Psoas muscle (tissue), 8 donors: Measurements from ENCODE around the gene MAPT. TPM values are rescaled to one million over a fixed set of nuclear protein-coding genes. Genes with fewer than 3 reads are reported as not detected.

Experiments
- ATAC-seq, 4 donors: fragments of 200-7000 bp; cut with Tn5 transposase; one replicate each; pipeline ENCODE4 v1.9.1; 2020; ENCODE audit warnings: moderate library complexity in 3 of 4, mild to moderate bottlenecking in 2 of 4
- DNase-seq, 2 donors: peaks; one replicate each; pipeline ENCODE4 v3.0.0-alpha.2; 2020
- H3K27ac ChIP-seq: fragments of 200-600 bp; one replicate; pipeline ENCODE4 v1.8.0; 2022
- H3K27me3 ChIP-seq, 3 donors: fragments of 200-600 bp in 1 of 3; one replicate each; pipeline versions ENCODE4 v1.6.1 to v1.8.0; 2013 to 2022; ENCODE audit warnings: low read length in 2 of 3, mild to moderate bottlenecking in 2 of 3, moderate library complexity in 1 of 3; ENCODE audit not compliant: insufficient read depth in 3 of 3
- H3K36me3 ChIP-seq, 2 donors: fragments of 200-600 bp in 1 of 2; one replicate each; pipeline versions ENCODE4 v1.6.1 to v1.8.0; 2013 to 2022; ENCODE audit warnings: low read depth in 1 of 2, mild to moderate bottlenecking in 1 of 2, moderate library complexity in 1 of 2; ENCODE audit not compliant: insufficient read depth in 1 of 2
- H3K4me1 ChIP-seq: fragments of 200-600 bp; one replicate; pipeline ENCODE4 v1.8.0; 2022
- H3K4me3 ChIP-seq: fragments of 200-600 bp; one replicate; pipeline ENCODE4 v1.8.0; 2022; ENCODE audit warnings: mild to moderate bottlenecking
- H3K9me3 ChIP-seq: fragments of 200-600 bp; one replicate; pipeline ENCODE4 v1.8.0; 2022
- WGBS, 3 donors: extraction: QIAGEN DNeasy Blood & Tissue Kit; methylation state at CpG; one replicate each; pipeline versions ENCODE4 v1.1.6 to v1.1.7; 2013; 5-methylcytosine and 5-hydroxymethylcytosine counted together
- intact Hi-C, 2 donors: fragments of 100-400 bp; cut with DNase I; formaldehyde crosslinking; loops; one replicate each; pipeline versions ENCODE4 v1.11.0 to v1.14.2; 2022
- polyA plus RNA-seq, 3 donors: library from polyadenylated mRNA; stranded (reverse); fragments of 200-250 nt; gene quantifications; one replicate each; pipeline ENCODE4 v1.2.3, GENCODE V29; 2013
- total RNA-seq, 4 donors: library from RNA; stranded (reverse); fragmentation: NEBNext Ultra II Directional in 2 of 4; extraction: Animal tissue kit (Norgen Biotek cat#: 25700) in 2 of 4; gene quantifications; one replicate each; pipeline versions ENCODE4 v1.2.1 to v1.2.4, GENCODE V29; 2021 to 2023
- TF ChIP-seq, protein P1 (sequence below): fragments of 200-600 bp; IDR thresholded peaks from one replicate; pipeline ENCODE4 v1.8.0; 2022; ENCODE audit warnings: antibody characterized with exemption
- donor health status: healthy with polysubstance abuse.
- donor health status: DM: no; HTN: no; CAD: no; lungs with moderate emphysema.
- donor health status: Bipolar disorder and iron deficiency.
- donor health status: healthy.
- donor health status: DM: yes; HTN: yes; CAD: no.
- donor health status: DM: no; HTN: no; CAD: no.
- donor health status: DM: no; HTN: no; CAD: no.
- donor health status: DM: yes; HTN: yes; CAD: no.

Gene MAPT
- total and polyA plus RNA-seq, 7 donors: 16.0 to 253 (median 104) TPM

DNA sequence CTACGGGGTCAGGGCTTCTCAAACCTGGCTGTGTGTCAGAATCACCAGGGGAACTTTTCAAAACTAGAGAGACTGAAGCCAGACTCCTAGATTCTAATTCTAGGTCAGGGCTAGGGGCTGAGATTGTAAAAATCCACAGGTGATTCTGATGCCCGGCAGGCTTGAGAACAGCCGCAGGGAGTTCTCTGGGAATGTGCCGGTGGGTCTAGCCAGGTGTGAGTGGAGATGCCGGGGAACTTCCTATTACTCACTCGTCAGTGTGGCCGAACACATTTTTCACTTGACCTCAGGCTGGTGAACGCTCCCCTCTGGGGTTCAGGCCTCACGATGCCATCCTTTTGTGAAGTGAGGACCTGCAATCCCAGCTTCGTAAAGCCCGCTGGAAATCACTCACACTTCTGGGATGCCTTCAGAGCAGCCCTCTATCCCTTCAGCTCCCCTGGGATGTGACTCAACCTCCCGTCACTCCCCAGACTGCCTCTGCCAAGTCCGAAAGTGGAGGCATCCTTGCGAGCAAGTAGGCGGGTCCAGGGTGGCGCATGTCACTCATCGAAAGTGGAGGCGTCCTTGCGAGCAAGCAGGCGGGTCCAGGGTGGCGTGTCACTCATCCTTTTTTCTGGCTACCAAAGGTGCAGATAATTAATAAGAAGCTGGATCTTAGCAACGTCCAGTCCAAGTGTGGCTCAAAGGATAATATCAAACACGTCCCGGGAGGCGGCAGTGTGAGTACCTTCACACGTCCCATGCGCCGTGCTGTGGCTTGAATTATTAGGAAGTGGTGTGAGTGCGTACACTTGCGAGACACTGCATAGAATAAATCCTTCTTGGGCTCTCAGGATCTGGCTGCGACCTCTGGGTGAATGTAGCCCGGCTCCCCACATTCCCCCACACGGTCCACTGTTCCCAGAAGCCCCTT is 115.6 kb downstream of the MAPT start:
- Histone ChIP-seq H3K27ac (no peak overlapping the region), H3K4me1 (peaks cover 11% of the 10 kb centered on the region), H3K9me3 (no peaks in the 10 kb centered on the region), H3K36me3 (peaks cover 0 to 46% of the 10 kb centered on the region in 2 donors), H3K4me3 (no peak overlapping the region), H3K27me3 (no peaks in the 10 kb centered on the region)
- intact Hi-C loops: no loop called here
- TF ChIP-seq, protein P1, sequence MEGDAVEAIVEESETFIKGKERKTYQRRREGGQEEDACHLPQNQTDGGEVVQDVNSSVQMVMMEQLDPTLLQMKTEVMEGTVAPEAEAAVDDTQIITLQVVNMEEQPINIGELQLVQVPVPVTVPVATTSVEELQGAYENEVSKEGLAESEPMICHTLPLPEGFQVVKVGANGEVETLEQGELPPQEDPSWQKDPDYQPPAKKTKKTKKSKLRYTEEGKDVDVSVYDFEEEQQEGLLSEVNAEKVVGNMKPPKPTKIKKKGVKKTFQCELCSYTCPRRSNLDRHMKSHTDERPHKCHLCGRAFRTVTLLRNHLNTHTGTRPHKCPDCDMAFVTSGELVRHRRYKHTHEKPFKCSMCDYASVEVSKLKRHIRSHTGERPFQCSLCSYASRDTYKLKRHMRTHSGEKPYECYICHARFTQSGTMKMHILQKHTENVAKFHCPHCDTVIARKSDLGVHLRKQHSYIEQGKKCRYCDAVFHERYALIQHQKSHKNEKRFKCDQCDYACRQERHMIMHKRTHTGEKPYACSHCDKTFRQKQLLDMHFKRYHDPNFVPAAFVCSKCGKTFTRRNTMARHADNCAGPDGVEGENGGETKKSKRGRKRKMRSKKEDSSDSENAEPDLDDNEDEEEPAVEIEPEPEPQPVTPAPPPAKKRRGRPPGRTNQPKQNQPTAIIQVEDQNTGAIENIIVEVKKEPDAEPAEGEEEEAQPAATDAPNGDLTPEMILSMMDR: no peak
- 77 to 82% (median 82%) methylated on average over 33 of the region's 33 CpGs for WGBS, 3 donors
- DNase-seq (peak; percentile 49 to 71), ATAC-seq (peak in 2 of 4 donors; percentile 32 to 66)

DNA sequence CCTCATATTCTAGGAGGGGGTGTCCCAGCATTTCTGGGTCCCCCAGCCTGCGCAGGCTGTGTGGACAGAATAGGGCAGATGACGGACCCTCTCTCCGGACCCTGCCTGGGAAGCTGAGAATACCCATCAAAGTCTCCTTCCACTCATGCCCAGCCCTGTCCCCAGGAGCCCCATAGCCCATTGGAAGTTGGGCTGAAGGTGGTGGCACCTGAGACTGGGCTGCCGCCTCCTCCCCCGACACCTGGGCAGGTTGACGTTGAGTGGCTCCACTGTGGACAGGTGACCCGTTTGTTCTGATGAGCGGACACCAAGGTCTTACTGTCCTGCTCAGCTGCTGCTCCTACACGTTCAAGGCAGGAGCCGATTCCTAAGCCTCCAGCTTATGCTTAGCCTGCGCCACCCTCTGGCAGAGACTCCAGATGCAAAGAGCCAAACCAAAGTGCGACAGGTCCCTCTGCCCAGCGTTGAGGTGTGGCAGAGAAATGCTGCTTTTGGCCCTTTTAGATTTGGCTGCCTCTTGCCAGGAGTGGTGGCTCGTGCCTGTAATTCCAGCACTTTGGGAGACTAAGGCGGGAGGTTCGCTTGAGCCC is 116.3 kb downstream of the MAPT start:
- no peak overlapping the region for H3K4me3 ChIP-seq
- H3K4me1 ChIP-seq: peaks cover 11% of the 10 kb centered on the region
- intact Hi-C loops: no loop called here
- H3K27me3 ChIP-seq: no peaks in the 10 kb centered on the region
- H3K9me3 ChIP-seq: no peaks in the 10 kb centered on the region
- DNase-seq: no peak
- no peak overlapping the region for H3K27ac ChIP-seq
- WGBS, 3 donors: 88 to 92% (median 90%) methylated on average over 16 of the region's 16 CpGs
- ATAC-seq: no peak
- H3K36me3 ChIP-seq: peaks cover 0 to 38% of the 10 kb centered on the region in 2 donors
- TF ChIP-seq, protein P1: no peak

DNA sequence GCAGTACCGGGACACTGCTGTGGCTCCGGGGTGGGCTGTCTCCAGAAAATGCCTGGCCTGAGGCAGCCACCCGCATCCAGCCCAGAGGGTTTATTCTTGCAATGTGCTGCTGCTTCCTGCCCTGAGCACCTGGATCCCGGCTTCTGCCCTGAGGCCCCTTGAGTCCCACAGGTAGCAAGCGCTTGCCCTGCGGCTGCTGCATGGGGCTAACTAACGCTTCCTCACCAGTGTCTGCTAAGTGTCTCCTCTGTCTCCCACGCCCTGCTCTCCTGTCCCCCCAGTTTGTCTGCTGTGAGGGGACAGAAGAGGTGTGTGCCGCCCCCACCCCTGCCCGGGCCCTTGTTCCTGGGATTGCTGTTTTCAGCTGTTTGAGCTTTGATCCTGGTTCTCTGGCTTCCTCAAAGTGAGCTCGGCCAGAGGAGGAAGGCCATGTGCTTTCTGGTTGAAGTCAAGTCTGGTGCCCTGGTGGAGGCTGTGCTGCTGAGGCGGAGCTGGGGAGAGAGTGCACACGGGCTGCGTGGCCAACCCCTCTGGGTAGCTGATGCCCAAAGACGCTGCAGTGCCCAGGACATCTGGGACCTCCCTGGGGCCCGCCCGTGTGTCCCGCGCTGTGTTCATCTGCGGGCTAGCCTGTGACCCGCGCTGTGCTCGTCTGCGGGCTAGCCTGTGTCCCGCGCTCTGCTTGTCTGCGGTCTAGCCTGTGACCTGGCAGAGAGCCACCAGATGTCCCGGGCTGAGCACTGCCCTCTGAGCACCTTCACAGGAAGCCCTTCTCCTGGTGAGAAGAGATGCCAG is 117.6 kb downstream of the MAPT start:
- intact Hi-C loops: no loop called here
- TF ChIP-seq, protein P1: no peak
- ATAC-seq: no peak
- Histone ChIP-seq H3K27me3 (no peaks in the 10 kb centered on the region), H3K4me1 (peaks cover 11% of the 10 kb centered on the region), H3K4me3 (no peak overlapping the region), H3K36me3 (peaks cover 0 to 38% of the 10 kb centered on the region in 2 donors), H3K27ac (no peak overlapping the region), H3K9me3 (no peaks in the 10 kb centered on the region)
- WGBS, 3 donors: 86 to 90% (median 87%) methylated on average over 28 of the region's 28 CpGs
- DNase-seq: no peak

DNA sequence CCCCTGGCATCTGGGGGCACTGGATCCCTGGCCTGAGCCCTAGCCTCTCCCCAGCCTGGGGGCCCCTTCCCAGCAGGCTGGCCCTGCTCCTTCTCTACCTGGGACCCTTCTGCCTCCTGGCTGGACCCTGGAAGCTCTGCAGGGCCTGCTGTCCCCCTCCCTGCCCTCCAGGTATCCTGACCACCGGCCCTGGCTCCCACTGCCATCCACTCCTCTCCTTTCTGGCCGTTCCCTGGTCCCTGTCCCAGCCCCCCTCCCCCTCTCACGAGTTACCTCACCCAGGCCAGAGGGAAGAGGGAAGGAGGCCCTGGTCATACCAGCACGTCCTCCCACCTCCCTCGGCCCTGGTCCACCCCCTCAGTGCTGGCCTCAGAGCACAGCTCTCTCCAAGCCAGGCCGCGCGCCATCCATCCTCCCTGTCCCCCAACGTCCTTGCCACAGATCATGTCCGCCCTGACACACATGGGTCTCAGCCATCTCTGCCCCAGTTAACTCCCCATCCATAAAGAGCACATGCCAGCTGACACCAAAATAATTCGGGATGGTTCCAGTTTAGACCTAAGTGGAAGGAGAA is 118.2 kb downstream of the MAPT start:
- no peak for ATAC-seq
- 73 to 82% (median 79%) methylated on average over 8 to 11 of the region's 11 CpGs for WGBS, 3 donors

More for the DNA sequence above, 118.2 kb downstream of the MAPT start:
- no peak overlapping the region for H3K27ac ChIP-seq
- no peak overlapping the region for H3K4me3 ChIP-seq
- TF ChIP-seq, protein P1: no peak
- DNase-seq: no peak
- intact Hi-C loops: no loop called here
- no peaks in the 10 kb centered on the region for H3K9me3 ChIP-seq
- H3K4me1 ChIP-seq: peaks cover 7% of the 10 kb centered on the region
- H3K36me3 ChIP-seq: peaks cover 0 to 38% of the 10 kb centered on the region in 2 donors
- H3K27me3 ChIP-seq: no peaks in the 10 kb centered on the region
